ENCODE results near the gene ZC3H4.
"Not testable (repeated sequence)": the region's sequence is repeated elsewhere in the genome, so short reads cannot be mapped to it uniquely, and the experiment has no call there.

Gene ZC3H4

GRCh38 chr19:47107202-47107952, 6.2 kb downstream of the ZC3H4 start:
- DNase-seq, result peak in 1 of 2 donors; percentile 20

- no peak for DNase-seq
Measured at GRCh38 chr19:47106821-47107201, 6.8 kb downstream of the ZC3H4 start.

- no peak for DNase-seq
Measured at GRCh38 chr19:47105874-47106273, 7.7 kb downstream of the ZC3H4 start.

- DNase-seq, result no peak
Measured at GRCh38 chr19:47104680-47105079, 8.9 kb downstream of the ZC3H4 start.

- DNase-seq, result peak; percentile 49 to 73
Measured at GRCh38 chr19:47102346-47103060, 11.1 kb downstream of the ZC3H4 start.

- DNase-seq, result not testable (repeated sequence)
Measured at GRCh38 chr19:47101116-47101515, 12.5 kb downstream of the ZC3H4 start.

GRCh38 chr19:47100290-47100689, 13.3 kb downstream of the ZC3H4 start:
- no peak for DNase-seq

- DNase-seq, result no peak
Measured at GRCh38 chr19:47099576-47100050, 14.0 kb downstream of the ZC3H4 start.

- no peak for DNase-seq
Measured at GRCh38 chr19:47098608-47099007, 15.0 kb downstream of the ZC3H4 start.

GRCh38 chr19:47097396-47098201, 16.0 kb downstream of the ZC3H4 start:
- peak; percentile 62 to 82 for DNase-seq

GRCh38 chr19:47096721-47097120, 16.9 kb downstream of the ZC3H4 start:
- DNase-seq, result no peak

GRCh38 chr19:47096100-47096704, 17.4 kb downstream of the ZC3H4 start:
- no peak for DNase-seq

GRCh38 chr19:47095476-47096099, 18.0 kb downstream of the ZC3H4 start:
- DNase-seq, result peak; percentile 52 to 80

- peak in 1 of 2 donors; percentile 72 for DNase-seq
Measured at GRCh38 chr19:47094557-47095475, 18.8 kb downstream of the ZC3H4 start.

GRCh38 chr19:47093841-47094240, 19.7 kb downstream of the ZC3H4 start:
- no peak for DNase-seq

GRCh38 chr19:47093254-47093653, 20.3 kb downstream of the ZC3H4 start:
- no peak for DNase-seq

GRCh38 chr19:47089767-47090350, 23.7 kb downstream of the ZC3H4 start:
- DNase-seq, result no peak

- DNase-seq, result no peak
Measured at GRCh38 chr19:47086280-47086679, 27.3 kb downstream of the ZC3H4 start.

GRCh38 chr19:47084879-47085439, 28.6 kb downstream of the ZC3H4 start:
- no peak for DNase-seq

- no peak for DNase-seq
Measured at GRCh38 chr19:47082493-47082892, 31.1 kb downstream of the ZC3H4 start.

- DNase-seq, result no peak
Measured at GRCh38 chr19:47081095-47081494, 32.5 kb downstream of the ZC3H4 start.

Data from inflammatory macrophage treated with lipopolysaccharide for 1 hour (primary cell).